Osteoblast (primary cell): ENCODE data around the gene NNMT. TPM values are rescaled to one million over a fixed set of nuclear protein-coding genes. Genes with fewer than 3 reads are reported as not detected.

Experiments used
- DNase-seq: peaks from one replicate; pipeline ENCODE4 v3.0.0; 2011; ENCODE audit warnings: low spot score, mixed read lengths; ENCODE audit not compliant: insufficient read length; ENCODE audit errors: missing footprints
- H2AFZ ChIP-seq: 2 replicates; pipeline ENCODE4 v1.6.0; 2011; ENCODE audit warnings: mild to moderate bottlenecking, low read length
- H3K27ac ChIP-seq: 2 replicates; pipeline ENCODE4 v1.5.1; 2011; ENCODE audit warnings: mild to moderate bottlenecking, low read depth, low read length, moderate library complexity
- H3K27me3 ChIP-seq: 2 replicates; pipeline ENCODE4 v1.6.0; 2012; ENCODE audit warnings: mild to moderate bottlenecking, control low read depth, inconsistent platforms, low read length, moderate library complexity; ENCODE audit not compliant: insufficient read depth
- H3K36me3 ChIP-seq: 2 replicates; pipeline ENCODE4 v1.5.1; 2011; ENCODE audit warnings: mild to moderate bottlenecking, low read length, control low read depth, moderate library complexity; ENCODE audit not compliant: insufficient read depth
- H3K4me1 ChIP-seq: 2 replicates; pipeline ENCODE4 v1.5.1; 2011; ENCODE audit warnings: mild to moderate bottlenecking, low read length, control low read depth, moderate library complexity; ENCODE audit not compliant: insufficient read depth
- H3K4me2 ChIP-seq: 2 replicates; pipeline ENCODE4 v1.6.0; 2011; ENCODE audit warnings: mild to moderate bottlenecking, low read length; ENCODE audit not compliant: insufficient read depth
- H3K4me3 ChIP-seq: fragments of 200-600 bp; sonication (generic); 3 replicates; pipeline ENCODE4 v1.5.1; 2012; ENCODE audit warnings: mild to moderate bottlenecking, low read length, inconsistent platforms; ENCODE audit not compliant: insufficient read depth
- H3K79me2 ChIP-seq: 2 replicates; pipeline ENCODE4 v1.6.0; 2012; ENCODE audit warnings: mild to moderate bottlenecking, low read length, control low read depth, inconsistent platforms; ENCODE audit not compliant: insufficient read depth
- H3K9me3 ChIP-seq: 2 replicates; pipeline ENCODE4 v1.5.1; 2011; ENCODE audit warnings: low read depth, low read length, control low read depth
- H4K20me1 ChIP-seq: 2 replicates; pipeline ENCODE4 v1.6.0; 2012; ENCODE audit warnings: mild to moderate bottlenecking, low read length, control low read depth; ENCODE audit not compliant: insufficient read depth
- CTCF ChIP-seq: IDR thresholded peaks from 2 replicates; pipeline ENCODE4 v1.5.1; 2011; ENCODE audit warnings: mild to moderate bottlenecking, low read depth, low read length, moderate library complexity; ENCODE audit errors: extremely low read depth
- total RNA-seq: library from RNA; depleted of rRNA; stranded (reverse); fragments of >200 nt; gene quantifications from 2 replicates; pipeline ENCODE4 v1.2.3, GENCODE V29; 2012

Gene NNMT
- total RNA-seq, 1 donor = 1,196 TPM

- no peaks in the 10 kb centered on the region for H3K27me3 ChIP-seq
- no peak overlapping the region for H2AFZ ChIP-seq
- H4K20me1 ChIP-seq = peaks cover 27% of the 10 kb centered on the region
- H3K4me1 ChIP-seq = peaks cover 42% of the 10 kb centered on the region
- peak overlapping the region; percentile 59 for H3K4me3 ChIP-seq
- peaks cover 70% of the 10 kb centered on the region for H3K36me3 ChIP-seq
- peak; percentile 51 for DNase-seq
- peak overlapping the region; percentile 96 for H3K27ac ChIP-seq
- no peak for TF ChIP-seq CTCF
- no peaks in the 10 kb centered on the region for H3K9me3 ChIP-seq
- H3K79me2 ChIP-seq = peaks cover 87% of the 10 kb centered on the region
- H3K4me2 ChIP-seq = peak overlapping the region; percentile 82
Observed at GRCh38 chr11:114308689-114309089, 12.5 kb downstream of the NNMT start.

GRCh38 chr11:114309517-114309916 lies 13.3 kb downstream of the NNMT start:
- Histone ChIP-seq H3K27ac (peak overlapping the region; percentile 96), H3K36me3 (peaks cover 72% of the 10 kb centered on the region), H3K4me1 (peaks cover 49% of the 10 kb centered on the region), H3K4me3 (peak overlapping the region; percentile 59), H3K27me3 (no peaks in the 10 kb centered on the region), H4K20me1 (peaks cover 26% of the 10 kb centered on the region), H3K4me2 (peak overlapping the region; percentile 82), H3K9me3 (no peaks in the 10 kb centered on the region), H2AFZ (no peak overlapping the region), H3K79me2 (peaks cover 87% of the 10 kb centered on the region)
- DNase-seq = no peak
- no peak for TF ChIP-seq CTCF

- peaks cover 26% of the 10 kb centered on the region for H4K20me1 ChIP-seq
- TF ChIP-seq CTCF = no peak
- no peaks in the 10 kb centered on the region for H3K27me3 ChIP-seq
- H3K4me3 ChIP-seq = no peak overlapping the region
- peaks cover 88% of the 10 kb centered on the region for H3K79me2 ChIP-seq
- H3K9me3 ChIP-seq = no peaks in the 10 kb centered on the region
- peak overlapping the region; percentile 96 for H3K27ac ChIP-seq
- no peak for DNase-seq
- H3K4me2 ChIP-seq = peak overlapping the region; percentile 82
- H3K4me1 ChIP-seq = peaks cover 55% of the 10 kb centered on the region
- no peak overlapping the region for H2AFZ ChIP-seq
- H3K36me3 ChIP-seq = peaks cover 72% of the 10 kb centered on the region
Observed at GRCh38 chr11:114310095-114310494, 13.9 kb downstream of the NNMT start.

GRCh38 chr11:114311946-114312345 lies 15.7 kb downstream of the NNMT start:
- Histone ChIP-seq H3K4me3 (no peak overlapping the region), H3K27ac (no peak overlapping the region), H3K36me3 (peaks cover 90% of the 10 kb centered on the region), H3K4me2 (no peak overlapping the region), H4K20me1 (peaks cover 30% of the 10 kb centered on the region), H3K9me3 (no peaks in the 10 kb centered on the region), H3K27me3 (no peaks in the 10 kb centered on the region), H2AFZ (no peak overlapping the region), H3K4me1 (peaks cover 62% of the 10 kb centered on the region), H3K79me2 (peaks cover 90% of the 10 kb centered on the region)
- DNase-seq = no peak
- TF ChIP-seq CTCF = no peak
